ENCODE measurements around the gene COL18A1.

Gene COL18A1

GRCh38 chr21:45537746-45538291, 132.9 kb downstream of the COL18A1 start:
- no peak for DNase-seq

- DNase-seq = no peak
Measured at GRCh38 chr21:45538381-45539045, 133.5 kb downstream of the COL18A1 start.

- no peak for DNase-seq
Measured at GRCh38 chr21:45539046-45539795, 134.3 kb downstream of the COL18A1 start.

- DNase-seq = no peak
Measured at GRCh38 chr21:45539796-45540600, 135.0 kb downstream of the COL18A1 start.

- no peak for DNase-seq
Measured at GRCh38 chr21:45540601-45540970, 135.6 kb downstream of the COL18A1 start.

GRCh38 chr21:45541221-45542039, 136.5 kb downstream of the COL18A1 start:
- DNase-seq = peak; percentile 79

GRCh38 chr21:45542242-45542666, 137.3 kb downstream of the COL18A1 start, which contains the start of gene SLC19A1:
TSS of gene SLC19A1 (minus strand) at chr21:45542440. CDS start at chr21:45537959, 4,481 bp downstream.
- DNase-seq = peak; percentile 76

- no peak for DNase-seq
Measured at GRCh38 chr21:45542667-45543370, 137.9 kb downstream of the COL18A1 start.

- no peak for DNase-seq
Measured at GRCh38 chr21:45543371-45543709, 138.4 kb downstream of the COL18A1 start.

- DNase-seq = no peak
Measured at GRCh38 chr21:45543710-45544448, 138.9 kb downstream of the COL18A1 start.

- DNase-seq = no peak
Measured at GRCh38 chr21:45544449-45545235, 139.7 kb downstream of the COL18A1 start.

GRCh38 chr21:45545236-45545570, 140.2 kb downstream of the COL18A1 start:
- DNase-seq = no peak

- DNase-seq = no peak
Measured at GRCh38 chr21:45545691-45546531, 140.9 kb downstream of the COL18A1 start.

- no peak for DNase-seq
Measured at GRCh38 chr21:45546636-45547544, 141.9 kb downstream of the COL18A1 start.

GRCh38 chr21:45547545-45547900, 142.6 kb downstream of the COL18A1 start:
- no peak for DNase-seq

- no peak for DNase-seq
Measured at GRCh38 chr21:45548711-45549491, 143.9 kb downstream of the COL18A1 start.

Data from CD4-positive, alpha-beta T cell treated with Interleukin-10 for 1 hour (primary cell).